ENCODE measurements around the gene MORN5. TPM values are rescaled to one million over a fixed set of nuclear protein-coding genes. Genes with fewer than 3 reads are reported as not detected.

Gene MORN5
- total and polyA plus RNA-seq, 2 experiments from 2014 or later, result not detected

GRCh38 chr9:122193651-122194050 lies 33.9 kb downstream of the MORN5 start:
- H2AFZ ChIP-seq, result no peak overlapping the region
- H3K36me3 ChIP-seq (ENCODE audit: insufficient read depth), result no peaks in the 10 kb centered on the region
- no peaks in the 10 kb centered on the region for H3K9me2 ChIP-seq (ENCODE audit: insufficient read depth)
- H3F3A ChIP-seq (replicated peaks; ENCODE audit: low read depth), result no peaks in the 10 kb centered on the region
- no peak overlapping the region for H3K4me2 ChIP-seq
- DNase-seq (ENCODE audit: low spot score), result no peak
- no peaks in the 10 kb centered on the region; the same call in 2 of the 3 replicates for H3K9me3 Mint-ChIP-seq
- H3K27me3 Mint-ChIP-seq (ENCODE audit: insufficient read depth, low read depth, poor library complexity), result peaks cover 7% of the 10 kb centered on the region
- TF ChIP-seq JUNB (IDR thresholded peaks at IDR 0.05; ENCODE audit: unreplicated experiment), result no peak
- no peak for TF ChIP-seq STAT1 (IDR thresholded peaks at IDR 0.05; ENCODE audit: unreplicated experiment)
- TF ChIP-seq REST (IDR thresholded peaks at IDR 0.05; ENCODE audit: unreplicated experiment), result no peak
- TF ChIP-seq CTCF (conservative IDR thresholded peaks at IDR 0.05; ENCODE audit: low read depth in 2 of 2), result no peak
- TF ChIP-seq CREB1 (CRISPR knock-in tag; IDR thresholded peaks at IDR 0.05; ENCODE audit: low read depth), result no peak
- no peak for ATAC-seq
- no peaks in the 10 kb centered on the region for H3K27me3 ChIP-seq (ENCODE audit: insufficient read depth)
- no peak overlapping the region for H3K27ac Mint-ChIP-seq
- H4K20me1 ChIP-seq (replicated peaks; ENCODE audit: insufficient read depth), result no peaks in the 10 kb centered on the region
- H3K4me3 Mint-ChIP-seq, result no peak overlapping the region
- no peak overlapping the region for H3K27ac ChIP-seq (ENCODE audit: low read depth)
- H3K4me3 ChIP-seq, result no peak overlapping the region
- H3K36me3 Mint-ChIP-seq (ENCODE audit: low read depth), result no peaks in the 10 kb centered on the region; the same call in 2 of the 3 replicates
- no peaks in the 10 kb centered on the region for H3K79me2 ChIP-seq (replicated peaks; ENCODE audit: insufficient read depth)
- H3K4me1 ChIP-seq (ENCODE audit: insufficient read depth), result peaks cover 4% of the 10 kb centered on the region; the same call in 1 of the 2 replicates
- peaks cover 22% of the 10 kb centered on the region for H3K4me1 Mint-ChIP-seq

GRCh38 chr9:122195875-122196274 lies 36.2 kb downstream of the MORN5 start:
- Mint-ChIP-seq H3K36me3 (ENCODE audit: low read depth) (no peaks in the 10 kb centered on the region; the same call in 2 of the 3 replicates), H3K9me3 (no peaks in the 10 kb centered on the region; the same call in 2 of the 3 replicates), H3K4me1 (peaks cover 25% of the 10 kb centered on the region), H3K27ac (no peak overlapping the region), H3K27me3 (ENCODE audit: insufficient read depth, low read depth, poor library complexity) (peaks cover 7% of the 10 kb centered on the region), H3K4me3 (no peak overlapping the region)
- no peaks in the 10 kb centered on the region for H3K9me2 ChIP-seq (ENCODE audit: insufficient read depth)
- no peaks in the 10 kb centered on the region for H3K36me3 ChIP-seq (ENCODE audit: insufficient read depth)
- H3K27me3 ChIP-seq (ENCODE audit: insufficient read depth), result no peaks in the 10 kb centered on the region
- H4K20me1 ChIP-seq (replicated peaks; ENCODE audit: insufficient read depth), result no peaks in the 10 kb centered on the region
- no peak overlapping the region for H3K4me3 ChIP-seq
- H3K4me1 ChIP-seq (ENCODE audit: insufficient read depth), result peaks cover 4% of the 10 kb centered on the region; the same call in 1 of the 2 replicates
- ATAC-seq (no peak), DNase-seq (ENCODE audit: low spot score) (no peak)
- H3K79me2 ChIP-seq (replicated peaks; ENCODE audit: insufficient read depth), result no peaks in the 10 kb centered on the region
- H3K27ac ChIP-seq (ENCODE audit: low read depth), result no peak overlapping the region
- no peaks in the 10 kb centered on the region for H3F3A ChIP-seq (replicated peaks; ENCODE audit: low read depth)
- H3K4me2 ChIP-seq, result no peak overlapping the region
- H2AFZ ChIP-seq, result no peak overlapping the region
- TF ChIP-seq ZNF331 (CRISPR knock-in tag; IDR thresholded peaks at IDR 0.05; ENCODE audit: low read depth) (no peak), EZH2 (IDR thresholded peaks at IDR 0.05; ENCODE audit: low read depth, unreplicated experiment) (no peak), JUNB (IDR thresholded peaks at IDR 0.05; ENCODE audit: unreplicated experiment) (no peak), EZH2phosphoT487 (IDR thresholded peaks at IDR 0.05; ENCODE audit: unreplicated experiment) (no peak), REST (IDR thresholded peaks at IDR 0.05; ENCODE audit: unreplicated experiment) (no peak)
